Measurements from ENCODE around the gene SLC17A7.

- TF ChIP-seq CTCF (conservative IDR thresholded peaks at IDR 0.05; ENCODE audit: low read depth, low read length) (no peak), POLR2A (IDR thresholded peaks at IDR 0.05; ENCODE audit: low read depth, low read length) (no peak), NFE2L2 (IDR thresholded peaks at IDR 0.05; ENCODE audit: low read depth, low read length) (no peak), MAFK (IDR thresholded peaks at IDR 0.05; ENCODE audit: low read depth, low read length) (no peak), MXI1 (IDR thresholded peaks at IDR 0.05; ENCODE audit: borderline replicate concordance, low read depth, low read length) (no peak), BHLHE40 (IDR thresholded peaks at IDR 0.05; ENCODE audit: low read depth, low read length) (no peak), CHD1 (IDR thresholded peaks at IDR 0.05; ENCODE audit: low read depth, low read length) (no peak), RAD21 (IDR thresholded peaks at IDR 0.05; ENCODE audit: low read length) (no peak), USF2 (IDR thresholded peaks at IDR 0.05; ENCODE audit: low read depth, low read length) (no peak), FOS (IDR thresholded peaks at IDR 0.05; ENCODE audit: low read depth, low read length) (no peak), MAZ (IDR thresholded peaks at IDR 0.05; ENCODE audit: borderline replicate concordance, low read depth, low read length) (no peak), RFX5 (IDR thresholded peaks at IDR 0.05; ENCODE audit: low read depth, low read length) (no peak), ELK1 (IDR thresholded peaks at IDR 0.05; ENCODE audit: borderline replicate concordance, low read depth, low read length) (no peak), SMC3 (IDR thresholded peaks at IDR 0.05; ENCODE audit: low read depth, low read length) (no peak)
Observed at GRCh38 chr19:49420227-49420626, 21.1 kb downstream of the SLC17A7 start.

All from IMR-90 (cell line).